Natural killer cell (primary cell): ENCODE measurements around the gene CD276. TPM values are rescaled to one million over a fixed set of nuclear protein-coding genes. Genes with fewer than 3 reads are reported as not detected.
A peak's percentile ranks its signal among the peaks of the same experiment; 100 is the strongest.

Experiments
- ATAC-seq, 3 donors: fragments of 150-1000 bp in 2 of 3; fragments of 200-7000 bp in 1 of 3; cut with Tn5 transposase; 1 replicate in 1 of 3; 2 replicates in 2 of 3; pipeline ENCODE4 v1.10.0; 2021; ENCODE audit warnings: mild to moderate bottlenecking in 2 of 3, moderate library complexity in 2 of 3
- DNase-seq, 2 donors: peaks; one replicate each; pipeline versions ENCODE4 v3.0.0 to v3.0.0-alpha.2; 2013 to 2021; ENCODE audit warnings: mixed read lengths in 1 of 2
- H3K27ac ChIP-seq: one replicate; pipeline ENCODE4 v1.5.1; 2013; ENCODE audit warnings: mild to moderate bottlenecking, low read length
- H3K27me3 ChIP-seq: one replicate; pipeline ENCODE4 v1.6.1; 2013; ENCODE audit warnings: low read length; ENCODE audit not compliant: control insufficient read depth, insufficient read depth
- H3K36me3 ChIP-seq: one replicate; pipeline ENCODE4 v1.6.1; 2013; ENCODE audit warnings: low read length; ENCODE audit not compliant: control insufficient read depth, insufficient read depth
- H3K4me1 ChIP-seq: one replicate; pipeline ENCODE4 v1.6.1; 2013; ENCODE audit warnings: low read length; ENCODE audit not compliant: control insufficient read depth, insufficient read depth
- H3K4me3 ChIP-seq: one replicate; pipeline ENCODE4 v1.5.1; 2013; ENCODE audit warnings: low read length
- H3K9me3 ChIP-seq: one replicate; pipeline ENCODE4 v1.6.1; 2013; ENCODE audit warnings: low read length; ENCODE audit not compliant: control insufficient read depth, insufficient read depth
- H3K27ac Mint-ChIP-seq, 2 donors: one replicate each; pipeline ENCODE4 v1.8.0; 2022; ENCODE audit warnings: mild to moderate bottlenecking in 2 of 2, mixed read lengths in 2 of 2, moderate library complexity in 1 of 2
- H3K27me3 Mint-ChIP-seq, 2 donors: one replicate each; pipeline ENCODE4 v1.8.0; 2022; ENCODE audit warnings: low read depth in 2 of 2, mixed read lengths in 2 of 2
- H3K36me3 Mint-ChIP-seq: one replicate; pipeline ENCODE4 v1.8.0; 2022; ENCODE audit warnings: mixed read lengths
- H3K4me1 Mint-ChIP-seq, 2 donors: one replicate each; pipeline ENCODE4 v1.8.0; 2022; ENCODE audit warnings: mixed read lengths in 2 of 2
- H3K4me3 Mint-ChIP-seq: one replicate; pipeline ENCODE4 v1.8.0; 2022; ENCODE audit warnings: mild to moderate bottlenecking, moderate library complexity, mixed read lengths
- H3K9me3 Mint-ChIP-seq, 2 donors: one replicate each; pipeline ENCODE4 v1.8.0; 2022; ENCODE audit warnings: mixed read lengths in 2 of 2
- WGBS: methylation state at CpG from one replicate; pipeline ENCODE4 v1.1.7; 2013; ENCODE audit warnings: missing lambda C conversion rate; ENCODE audit not compliant: insufficient coverage; 5-methylcytosine and 5-hydroxymethylcytosine counted together
- intact Hi-C: fragments of 100-400 bp; cut with micrococcal nuclease; formaldehyde crosslinking; loops from one replicate; pipeline ENCODE4 v1.14.2; 2022
- total RNA-seq, 4 donors: library from RNA; stranded (reverse); fragments of 120-200 nt in 1 of 4; gene quantifications; one replicate each; pipeline versions ENCODE4 v1.2.3 to v1.2.4, GENCODE V29; 2013 to 2022
- TF ChIP-seq, protein P1 (sequence below): fragments of 200-600 bp; IDR thresholded peaks from one replicate; pipeline ENCODE4 v1.8.0; 2022; ENCODE audit warnings: antibody characterized with exemption

The CD276 gene
- total RNA-seq, 3 donors from 2014 or later (not counting 1 experiment from before 2014, with no cell fraction given): not detected

- Histone ChIP-seq H3K4me3 (no peak overlapping the region), H3K27ac (no peak overlapping the region), H3K27me3 (no peaks in the 10 kb centered on the region), H3K4me1 (no peaks in the 10 kb centered on the region), H3K9me3 (no peaks in the 10 kb centered on the region), H3K36me3 (no peaks in the 10 kb centered on the region)
- Mint-ChIP-seq H3K4me3 (no peak overlapping the region), H3K9me3 (no peaks in the 10 kb centered on the region), H3K27me3 (peaks cover 3 to 23% of the 10 kb centered on the region in 2 donors), H3K36me3 (no peaks in the 10 kb centered on the region), H3K27ac (no peak overlapping the region), H3K4me1 (peaks cover 0 to 12% of the 10 kb centered on the region in 2 donors)
- DNase-seq: peak; percentile 35 to 78
- TF ChIP-seq, protein P1, sequence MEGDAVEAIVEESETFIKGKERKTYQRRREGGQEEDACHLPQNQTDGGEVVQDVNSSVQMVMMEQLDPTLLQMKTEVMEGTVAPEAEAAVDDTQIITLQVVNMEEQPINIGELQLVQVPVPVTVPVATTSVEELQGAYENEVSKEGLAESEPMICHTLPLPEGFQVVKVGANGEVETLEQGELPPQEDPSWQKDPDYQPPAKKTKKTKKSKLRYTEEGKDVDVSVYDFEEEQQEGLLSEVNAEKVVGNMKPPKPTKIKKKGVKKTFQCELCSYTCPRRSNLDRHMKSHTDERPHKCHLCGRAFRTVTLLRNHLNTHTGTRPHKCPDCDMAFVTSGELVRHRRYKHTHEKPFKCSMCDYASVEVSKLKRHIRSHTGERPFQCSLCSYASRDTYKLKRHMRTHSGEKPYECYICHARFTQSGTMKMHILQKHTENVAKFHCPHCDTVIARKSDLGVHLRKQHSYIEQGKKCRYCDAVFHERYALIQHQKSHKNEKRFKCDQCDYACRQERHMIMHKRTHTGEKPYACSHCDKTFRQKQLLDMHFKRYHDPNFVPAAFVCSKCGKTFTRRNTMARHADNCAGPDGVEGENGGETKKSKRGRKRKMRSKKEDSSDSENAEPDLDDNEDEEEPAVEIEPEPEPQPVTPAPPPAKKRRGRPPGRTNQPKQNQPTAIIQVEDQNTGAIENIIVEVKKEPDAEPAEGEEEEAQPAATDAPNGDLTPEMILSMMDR: peak; percentile 73
- 43% methylated on average over 13 of the region's 13 CpGs for WGBS
- intact Hi-C loops: no loop called here
- peak; percentile 58 to 79 (median 74) for ATAC-seq
These were observed 20.9 kb downstream of the CD276 start for GRCh38 chr15:73704869-73705645.

DNA sequence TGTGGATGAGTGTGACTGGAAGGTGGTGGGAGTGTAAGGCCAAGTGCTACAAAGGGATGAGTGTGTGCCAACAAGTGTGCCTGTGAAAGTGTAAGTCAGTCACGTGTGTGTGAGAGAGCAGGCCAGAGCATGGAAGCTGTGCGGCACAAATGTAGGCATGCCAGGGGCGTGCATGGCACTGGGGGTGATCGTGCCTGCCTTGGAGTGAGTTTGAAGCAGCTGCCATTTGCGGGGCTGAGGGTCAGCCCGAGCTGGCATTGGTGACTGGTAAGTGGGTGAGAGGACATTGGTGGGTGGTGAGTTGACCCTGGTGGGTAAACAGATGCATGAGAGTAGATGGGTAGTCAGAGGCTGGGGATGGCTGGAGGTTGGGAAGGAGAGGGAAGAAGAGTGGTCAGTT, 24.5 kb downstream of the CD276 start:
- H3K4me3 Mint-ChIP-seq: no peak overlapping the region
- TF ChIP-seq, protein P1: no peak
- no peak for ATAC-seq
- H3K36me3 Mint-ChIP-seq: no peaks in the 10 kb centered on the region
- Histone ChIP-seq H3K36me3 (no peaks in the 10 kb centered on the region), H3K4me3 (no peak overlapping the region), H3K4me1 (no peaks in the 10 kb centered on the region), H3K27ac (no peak overlapping the region), H3K9me3 (no peaks in the 10 kb centered on the region), H3K27me3 (no peaks in the 10 kb centered on the region)
- no peak overlapping the region for H3K27ac Mint-ChIP-seq
- peaks cover 0 to 9% of the 10 kb centered on the region in 2 donors for H3K4me1 Mint-ChIP-seq
- intact Hi-C loops: no loop called here
- peaks cover 0 to 15% of the 10 kb centered on the region in 2 donors for H3K27me3 Mint-ChIP-seq
- WGBS: 89% methylated on average over 6 of the region's 6 CpGs
- no peaks in the 10 kb centered on the region for H3K9me3 Mint-ChIP-seq
- DNase-seq: no peak

GRCh38 chr15:73709241-73709640, 25.1 kb downstream of the CD276 start:
- no peaks in the 10 kb centered on the region for H3K9me3 ChIP-seq
- WGBS: 91% methylated on average over 6 of the region's 6 CpGs
- H3K27ac ChIP-seq: no peak overlapping the region
- no peaks in the 10 kb centered on the region for H3K36me3 ChIP-seq
- Mint-ChIP-seq H3K27ac (no peak overlapping the region), H3K4me3 (no peak overlapping the region), H3K9me3 (no peaks in the 10 kb centered on the region), H3K27me3 (peaks cover 0 to 15% of the 10 kb centered on the region in 2 donors), H3K36me3 (no peaks in the 10 kb centered on the region), H3K4me1 (peaks cover 0 to 9% of the 10 kb centered on the region in 2 donors)
- ATAC-seq (no peak), DNase-seq (no peak)
- no peak overlapping the region for H3K4me3 ChIP-seq
- intact Hi-C loops: no loop called here
- no peaks in the 10 kb centered on the region for H3K27me3 ChIP-seq
- no peaks in the 10 kb centered on the region for H3K4me1 ChIP-seq
- TF ChIP-seq, protein P1: no peak
